GM10266 (cell line): ENCODE measurements around the gene ITGB5.

Source experiments
- DNase-seq: peaks from one replicate; pipeline ENCODE4 v3.0.0; 2012; ENCODE audit errors: extremely low spot score
- CTCF ChIP-seq: IDR thresholded peaks from 2 replicates; pipeline ENCODE4 v1.5.1; 2012; ENCODE audit warnings: mild to moderate bottlenecking, low read depth; ENCODE audit not compliant: control insufficient read depth, insufficient read depth; ENCODE audit errors: missing control alignments

ITGB5 gene

GRCh38 chr3:124821356-124821755 lies 65.8 kb downstream of the ITGB5 start:
- TF ChIP-seq CTCF: no peak
- DNase-seq: no peak

- no peak for DNase-seq
- TF ChIP-seq CTCF: no peak
Observed at GRCh38 chr3:124818398-124819091, 68.6 kb downstream of the ITGB5 start.

GRCh38 chr3:124817079-124817478 lies 70.1 kb downstream of the ITGB5 start:
- TF ChIP-seq CTCF: no peak
- no peak for DNase-seq

GRCh38 chr3:124816206-124816605 lies 71.0 kb downstream of the ITGB5 start:
- DNase-seq: no peak
- no peak for TF ChIP-seq CTCF

GRCh38 chr3:124815781-124816180 lies 71.4 kb downstream of the ITGB5 start:
- no peak for DNase-seq
- no peak for TF ChIP-seq CTCF

GRCh38 chr3:124814620-124815421 lies 72.3 kb downstream of the ITGB5 start:
- TF ChIP-seq CTCF: no peak
- DNase-seq: no peak

GRCh38 chr3:124813541-124813940 lies 73.6 kb downstream of the ITGB5 start:
- DNase-seq: no peak
- no peak for TF ChIP-seq CTCF
